Right lobe of liver (tissue), 4 donors: Measurements from ENCODE around the gene AHI1.

Source experiments
- CTCF ChIP-seq, 4 donors: fragments of 200-600 bp in 3 of 4; fragments of 450-650 bp in 1 of 4; IDR thresholded peaks; one replicate each; pipeline versions ENCODE4 v1.5.1 to v1.8.0; 2016 to 2022; ENCODE audit warnings: antibody characterized with exemption in 4 of 4, mild to moderate bottlenecking in 2 of 4
- POLR2A ChIP-seq: fragments of 450-650 bp; IDR thresholded peaks from one replicate; pipeline ENCODE4 v1.6.1; 2017; ENCODE audit warnings: antibody characterized with exemption, mild to moderate bottlenecking
- donor health status: DM: no; HTN: no; CAD: no.
- donor health status: DM: no; HTN: no; CAD: no.
- donor health status: DM: no; HTN: yes; CAD: no.

GRCh38 chr6:135285165-135285564, 212.4 kb downstream of the AHI1 start:
- TF ChIP-seq CTCF (IDR thresholded peaks at IDR 0.05) (no peak), POLR2A (no peak)
